ENCODE measurements around the gene DNAI2.
"Not testable (repeated sequence)": the region's sequence is repeated elsewhere in the genome, so short reads cannot be mapped to it uniquely, and the experiment has no call there.

The DNAI2 gene

DNA sequence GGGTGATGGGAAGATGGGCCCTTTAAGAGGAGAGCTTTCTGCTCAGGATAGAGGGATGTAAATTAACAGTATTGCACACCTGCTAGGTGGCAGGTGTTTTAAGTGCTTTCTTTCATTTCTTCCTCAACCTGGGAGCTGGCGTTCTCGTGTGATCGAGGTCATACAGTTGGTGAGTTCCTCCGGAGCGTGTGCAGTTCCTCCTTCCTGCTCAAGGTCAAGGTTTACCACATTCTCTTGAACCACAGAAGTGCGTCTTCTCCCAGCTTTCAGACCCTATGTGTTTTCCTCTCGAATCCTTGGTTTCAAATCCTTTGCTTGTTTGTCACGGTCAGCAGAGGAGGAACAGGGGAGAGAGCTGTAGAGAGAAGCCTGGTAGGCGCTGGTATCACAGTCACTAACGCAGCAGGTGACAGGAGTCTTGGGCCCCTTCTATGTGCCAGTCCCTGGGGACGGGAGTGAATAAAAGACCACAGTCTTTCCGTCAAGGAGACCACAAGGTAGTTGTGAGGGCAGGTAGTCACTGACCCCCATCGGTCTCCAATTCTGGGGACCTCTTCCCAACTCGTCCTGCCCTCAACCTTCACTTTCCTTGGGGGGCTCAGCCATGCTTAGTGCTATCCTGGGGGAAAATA, 791 bp downstream of the DNAI2 start:
- no peak for DNase-seq (ENCODE audit: low read depth, low spot score)

DNA sequence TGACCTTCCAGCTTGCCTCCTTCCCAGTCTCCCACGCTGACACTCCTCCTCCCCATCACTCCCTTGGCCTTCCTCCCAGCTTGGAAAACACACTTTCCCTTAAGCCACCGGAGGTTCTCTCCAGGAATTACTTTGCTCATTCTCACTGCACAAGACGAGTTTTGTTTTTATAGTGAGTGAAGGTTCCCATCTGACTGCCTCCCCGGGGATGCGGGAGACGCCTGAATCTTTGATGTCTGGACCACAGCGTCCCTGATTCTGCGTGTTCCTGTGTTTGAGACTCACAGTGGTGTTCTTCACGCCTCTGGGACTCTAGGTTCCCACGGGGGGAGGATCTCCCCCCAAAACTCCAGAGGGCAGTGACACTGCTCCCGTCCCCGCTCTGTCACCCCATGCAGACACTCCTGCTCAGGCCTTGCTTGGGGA, 2.0 kb downstream of the DNAI2 start:
- no peak for DNase-seq (ENCODE audit: low read depth, low spot score)

DNA sequence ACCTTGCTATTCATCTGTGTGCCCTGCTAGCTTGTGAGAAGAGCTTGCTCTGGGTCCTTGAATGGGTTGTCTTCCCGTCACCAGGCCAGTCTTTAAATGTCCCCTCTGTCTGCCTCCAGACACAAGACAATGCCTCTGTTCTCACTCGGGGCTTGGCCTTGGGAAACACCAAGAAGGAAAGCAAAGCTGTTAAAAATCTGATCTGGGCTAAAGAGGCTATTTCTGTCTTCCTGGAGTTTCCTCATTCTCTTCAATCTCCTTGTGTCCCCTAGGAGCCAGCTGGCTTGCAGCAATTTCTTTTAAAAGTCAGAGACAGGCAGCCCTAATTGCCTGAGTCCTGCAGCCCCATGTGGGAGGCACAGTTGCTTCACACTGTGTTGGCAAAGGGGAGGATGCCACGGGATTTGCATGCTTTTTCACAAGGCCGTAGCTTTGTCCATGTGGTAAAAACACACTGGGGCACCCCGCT, 2.5 kb downstream of the DNAI2 start:
- DNase-seq (ENCODE audit: low read depth, low spot score) = no peak

DNA sequence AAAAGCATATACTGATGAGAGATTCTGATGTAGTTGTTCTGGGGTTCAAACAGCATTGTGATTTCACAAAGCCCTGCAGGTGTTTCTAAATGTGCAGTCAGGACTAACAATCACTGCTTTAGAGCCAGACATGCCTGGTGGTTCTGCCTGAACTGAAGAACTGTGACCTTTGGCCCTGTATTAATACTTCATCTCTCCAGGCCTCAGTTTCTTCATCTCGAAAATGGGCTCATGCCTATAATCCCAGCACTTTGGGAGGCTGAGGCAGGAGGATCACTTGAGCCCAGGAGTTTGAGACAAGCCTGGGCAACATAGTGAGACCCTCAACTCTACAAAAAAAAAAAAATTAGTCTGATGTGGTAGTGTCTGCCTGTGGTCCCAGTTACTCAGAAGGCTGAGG, 3.9 kb downstream of the DNAI2 start:
- DNase-seq (ENCODE audit: low read depth, low spot score) = no peak

DNA sequence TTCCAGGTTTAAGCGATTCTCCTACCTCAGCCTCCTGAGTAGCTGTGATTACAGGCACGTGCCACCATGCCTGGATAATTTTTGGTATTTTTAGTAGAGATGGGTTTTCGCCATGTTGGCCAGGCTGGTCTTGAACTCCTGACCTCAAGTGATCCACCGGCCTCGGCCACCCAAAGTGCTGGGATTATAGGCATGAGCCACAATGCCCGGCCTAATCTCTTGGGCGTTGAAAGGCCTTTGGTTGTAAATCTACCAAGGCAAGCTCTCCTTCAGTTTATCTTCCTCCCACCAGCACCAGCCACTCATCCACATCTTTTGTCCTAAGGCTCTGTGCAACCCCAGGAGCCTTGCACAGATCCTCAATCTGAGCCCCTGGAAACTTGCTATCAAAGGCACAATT, 5.6 kb downstream of the DNAI2 start:
- not testable (repeated sequence) for DNase-seq (ENCODE audit: low read depth, low spot score)

DNA sequence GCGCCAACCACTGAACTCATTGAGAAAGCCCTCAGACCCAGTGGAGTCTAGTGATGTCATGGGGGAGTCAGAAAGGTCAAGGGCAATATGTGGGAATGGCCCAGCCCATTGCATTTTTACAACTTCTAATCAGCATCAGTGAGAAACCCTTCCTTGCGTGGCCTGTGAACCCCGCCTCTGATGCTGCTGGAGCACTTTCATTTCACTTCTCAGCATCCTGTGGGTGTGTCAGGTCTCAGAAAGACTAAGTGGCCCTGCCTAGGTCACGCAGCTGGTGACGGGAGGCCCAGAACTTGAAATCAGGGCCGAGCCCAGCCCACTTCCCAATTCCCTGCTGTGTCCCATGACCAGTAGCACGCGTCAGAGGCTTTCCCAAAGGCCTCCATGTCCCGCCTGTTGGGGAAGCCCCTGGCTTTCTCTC, 6.1 kb downstream of the DNAI2 start:
- DNase-seq (ENCODE audit: low read depth, low spot score) = no peak

DNA sequence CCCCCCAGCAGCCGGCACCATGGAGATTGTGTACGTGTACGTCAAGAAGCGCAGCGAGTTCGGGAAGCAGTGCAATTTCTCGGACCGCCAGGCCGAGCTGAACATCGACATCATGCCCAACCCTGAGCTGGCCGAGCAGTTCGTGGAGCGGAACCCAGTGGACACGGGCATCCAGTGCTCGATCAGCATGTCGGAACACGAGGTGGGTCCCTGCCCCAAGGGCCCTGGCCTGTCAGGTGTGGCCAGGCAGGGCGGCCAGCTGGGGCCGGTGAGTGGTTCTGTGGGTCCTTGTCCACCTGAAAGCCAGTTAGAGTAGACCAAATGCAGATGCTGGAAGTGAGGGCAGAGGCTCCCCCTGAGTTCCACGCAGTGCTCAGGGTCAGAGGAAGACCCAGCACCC, 7.8 kb downstream of the DNAI2 start:
- no peak for DNase-seq (ENCODE audit: low read depth, low spot score)

DNA sequence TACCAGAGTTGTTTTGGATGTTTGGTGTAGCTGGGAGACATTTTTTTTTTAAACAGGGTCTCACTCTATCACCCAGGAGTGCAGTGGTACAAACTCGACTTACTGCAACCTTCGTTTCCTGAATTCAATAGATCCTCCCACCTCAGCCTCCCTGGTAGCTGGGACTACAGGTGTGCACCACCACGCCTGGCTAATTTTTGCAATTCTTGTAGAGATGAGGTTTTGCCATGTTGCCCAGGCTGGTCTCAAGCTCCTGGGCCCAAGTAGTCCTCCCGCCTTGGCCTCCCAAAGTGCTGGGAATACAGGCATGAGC, 8.2 kb downstream of the DNAI2 start:
- DNase-seq (ENCODE audit: low read depth, low spot score) = not testable (repeated sequence)

DNA sequence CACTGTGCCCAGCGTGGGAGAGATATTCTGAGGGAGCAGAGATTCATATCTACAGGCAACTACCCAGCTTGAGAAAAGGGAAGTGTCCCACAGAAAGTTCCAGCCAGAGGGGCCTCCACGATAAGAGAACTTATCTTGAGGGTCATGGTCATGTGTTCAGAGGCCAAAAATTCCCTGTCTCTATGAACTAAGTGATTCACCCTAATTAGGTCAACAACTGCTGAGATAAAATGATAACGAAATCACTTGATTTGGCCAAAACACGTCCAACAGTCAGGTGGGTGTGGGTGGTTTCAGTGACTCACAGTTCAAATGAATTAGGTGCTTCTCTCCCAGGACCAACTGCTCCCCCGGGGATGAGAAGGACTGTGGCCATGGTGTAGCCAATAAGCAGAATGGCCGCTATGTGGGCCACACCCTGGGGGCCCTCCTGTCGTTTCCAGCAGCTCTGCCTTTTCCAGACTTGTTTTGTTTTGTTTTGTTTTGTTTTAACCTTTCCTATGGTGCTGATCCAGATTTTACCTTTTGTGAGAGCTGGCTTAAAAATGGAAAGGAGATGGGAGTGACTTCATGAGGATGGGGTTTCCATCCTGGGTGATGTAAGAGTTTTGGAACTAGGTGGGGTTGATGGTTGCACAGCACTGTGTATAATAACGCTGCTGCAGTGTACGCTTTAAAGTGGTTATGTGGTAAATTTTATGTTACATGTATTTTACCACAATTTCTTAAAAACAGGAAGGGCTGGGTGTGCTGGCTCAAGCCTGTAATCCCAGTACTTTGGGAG, 8.7 kb downstream of the DNAI2 start:
- no peak for DNase-seq (ENCODE audit: low read depth, low spot score)

DNA sequence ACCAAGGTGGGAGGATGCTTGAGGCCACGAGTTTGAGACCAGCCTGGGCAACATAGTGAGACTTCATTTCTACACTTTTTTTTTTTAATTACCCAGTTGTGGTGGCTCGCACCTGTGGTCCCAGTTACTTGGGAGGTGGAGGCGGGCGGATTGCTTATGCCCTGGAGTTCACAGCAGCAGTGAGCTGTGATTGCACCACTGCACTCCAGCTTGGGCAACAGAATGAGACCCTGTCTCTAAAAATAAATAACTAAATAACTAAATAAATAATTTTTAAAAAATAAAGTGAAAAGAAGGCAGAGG, 9.3 kb downstream of the DNAI2 start:
- no peak for DNase-seq (ENCODE audit: low read depth, low spot score)

DNA sequence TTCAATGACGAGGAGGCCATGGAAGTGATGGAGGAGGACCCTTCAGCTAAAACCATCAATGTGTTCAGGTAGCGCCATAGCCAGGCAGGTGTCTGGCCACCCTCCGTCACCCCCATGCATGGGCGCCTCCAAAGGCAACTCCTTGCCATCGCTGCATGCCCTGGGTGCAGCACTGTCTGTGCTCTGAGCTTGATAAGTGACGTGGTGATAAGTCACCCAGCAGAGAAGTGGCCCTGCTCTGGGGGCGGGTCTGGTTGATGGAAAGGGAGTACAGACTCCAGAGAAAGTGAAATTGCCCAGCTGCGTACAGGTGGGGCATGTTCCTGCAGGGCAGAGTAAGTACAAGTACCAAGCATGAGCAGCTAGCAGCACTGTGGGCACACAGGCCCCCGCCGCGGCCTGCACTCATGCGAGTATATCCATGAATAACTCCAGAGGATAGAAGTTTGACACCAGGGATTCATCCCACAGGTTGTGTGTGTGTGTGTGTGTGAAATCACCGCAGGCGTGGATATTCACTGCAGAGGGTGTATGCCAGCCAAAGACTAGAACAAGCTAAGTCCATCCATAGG, 13.1 kb downstream of the DNAI2 start:
- DNase-seq (ENCODE audit: low read depth, low spot score) = no peak

DNA sequence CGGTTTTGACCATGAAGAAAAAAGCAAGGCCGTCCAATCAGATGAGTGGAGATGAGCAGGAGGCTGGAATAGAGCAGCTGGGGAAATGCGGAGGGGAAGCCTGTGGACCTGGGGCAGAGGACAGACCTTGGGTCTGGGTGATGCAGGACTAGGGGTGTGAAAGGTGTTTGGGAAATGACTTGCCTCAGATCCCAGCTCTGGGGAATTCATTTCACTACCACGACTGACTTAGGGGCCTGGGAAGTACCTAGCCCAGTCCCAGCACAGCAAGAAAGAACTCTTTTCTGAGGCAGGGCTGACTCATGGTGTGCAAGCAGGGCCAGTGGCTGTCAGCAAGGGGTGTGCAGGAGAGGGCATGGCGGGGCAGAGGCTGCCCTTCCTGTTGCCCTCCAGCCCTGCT, 14.8 kb downstream of the DNAI2 start:
- DNase-seq (ENCODE audit: low read depth, low spot score) = no peak

DNA sequence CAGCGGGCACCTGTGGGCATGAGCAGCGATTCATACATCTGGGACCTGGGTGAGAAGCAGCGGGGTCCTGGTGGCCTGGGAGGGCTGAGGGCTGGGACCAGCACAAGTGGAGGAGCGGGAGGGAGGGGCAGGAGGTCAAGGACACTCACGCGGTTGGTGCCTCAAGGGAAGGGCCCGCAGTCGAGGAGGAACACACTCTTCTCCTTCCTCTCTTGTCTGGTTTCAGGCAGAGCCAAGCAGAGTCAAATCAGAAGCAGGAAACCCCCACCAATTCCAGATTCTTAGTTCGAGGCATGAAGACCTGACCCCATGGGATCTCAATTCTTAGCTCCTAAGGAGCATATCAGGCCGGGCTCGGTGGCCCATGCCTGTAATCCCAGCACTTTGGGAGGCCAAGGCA, 15.7 kb downstream of the DNAI2 start:
- DNase-seq (ENCODE audit: low read depth, low spot score) = no peak

DNA sequence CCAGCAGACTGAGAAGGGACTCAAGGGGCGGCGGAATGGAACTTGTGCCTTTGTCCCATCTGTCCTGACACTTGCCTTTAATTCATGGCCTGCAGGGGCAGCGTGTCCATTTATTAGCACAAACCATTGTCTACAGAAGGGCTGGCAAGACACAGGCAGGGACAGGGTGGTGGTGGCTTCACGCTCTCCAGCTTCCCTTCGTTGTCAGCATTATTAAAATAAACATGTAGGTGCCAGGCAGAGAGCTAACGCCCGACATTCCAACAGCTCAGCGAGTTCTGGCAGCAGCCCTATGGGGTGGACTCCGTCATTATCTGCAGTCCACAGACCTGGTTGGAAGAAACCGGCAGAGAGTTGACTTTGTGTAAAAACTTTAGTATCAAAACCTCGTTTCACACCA, 16.3 kb downstream of the DNAI2 start:
- DNase-seq (ENCODE audit: low read depth, low spot score) = no peak

DNA sequence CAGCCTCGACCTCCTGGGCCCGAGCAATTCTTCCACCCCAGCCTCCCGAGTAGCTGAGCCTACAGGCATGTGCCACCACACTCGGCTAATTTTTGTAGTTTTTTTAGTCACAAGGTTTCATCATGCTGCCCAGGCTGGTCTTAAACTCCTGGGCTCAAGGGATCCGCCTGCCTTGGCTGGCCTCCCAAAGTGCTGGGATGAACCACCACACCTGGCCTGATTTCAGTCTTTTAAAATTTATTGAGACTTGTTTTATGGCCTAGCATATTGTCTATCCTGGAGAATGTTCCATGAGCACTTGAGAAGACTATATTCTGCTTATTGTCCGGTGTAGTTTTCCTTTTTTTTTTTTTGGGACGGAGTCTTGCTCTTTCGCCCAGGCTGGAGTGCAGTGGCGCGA, 18.5 kb downstream of the DNAI2 start:
- no peak for DNase-seq (ENCODE audit: low read depth, low spot score)

DNA sequence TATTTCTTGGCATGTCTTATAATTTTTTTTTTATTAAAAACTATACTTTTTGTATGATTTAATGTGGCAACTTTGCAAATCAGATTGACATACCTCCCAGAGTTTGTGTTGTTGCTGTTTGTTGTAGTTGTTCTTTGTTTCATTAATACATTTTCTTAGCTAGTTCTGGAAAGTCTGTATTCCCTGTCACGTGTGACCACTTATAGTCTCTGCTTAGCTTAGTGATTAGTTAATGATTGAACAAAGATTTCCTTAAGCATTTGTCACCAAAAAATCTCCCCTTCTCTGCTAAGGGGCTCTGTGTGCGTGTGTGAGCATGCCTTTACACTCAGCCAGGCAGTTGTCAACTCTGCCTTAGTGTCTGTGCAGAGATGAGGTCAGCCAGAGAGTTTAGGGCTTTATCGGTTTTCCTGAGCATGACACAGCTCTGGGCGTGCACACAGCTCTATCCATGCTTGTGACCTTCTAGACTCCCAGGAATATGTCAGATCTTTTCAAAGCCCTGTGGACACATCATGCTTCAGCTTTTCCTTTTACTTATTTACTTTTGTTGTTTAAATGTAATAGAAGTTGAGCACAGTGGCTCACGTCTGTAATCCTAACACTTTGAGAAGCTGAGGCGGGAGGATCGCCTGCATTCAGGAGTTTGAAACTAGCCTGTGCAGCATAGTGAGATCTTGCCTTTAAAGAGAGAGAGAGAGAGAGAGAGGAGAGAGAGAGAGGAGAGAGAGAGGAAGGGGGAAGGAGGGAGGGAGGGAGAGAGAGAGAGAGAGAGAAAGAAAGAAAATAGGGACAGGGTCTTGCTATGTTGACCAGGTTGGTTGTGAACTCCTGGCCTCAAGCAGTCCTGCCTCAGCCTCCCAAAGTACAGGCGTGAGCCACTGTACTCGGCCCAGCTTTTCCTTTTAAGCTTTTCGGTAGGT, 21.9 kb downstream of the DNAI2 start:
- no peak for DNase-seq (ENCODE audit: low read depth, low spot score)

DNA sequence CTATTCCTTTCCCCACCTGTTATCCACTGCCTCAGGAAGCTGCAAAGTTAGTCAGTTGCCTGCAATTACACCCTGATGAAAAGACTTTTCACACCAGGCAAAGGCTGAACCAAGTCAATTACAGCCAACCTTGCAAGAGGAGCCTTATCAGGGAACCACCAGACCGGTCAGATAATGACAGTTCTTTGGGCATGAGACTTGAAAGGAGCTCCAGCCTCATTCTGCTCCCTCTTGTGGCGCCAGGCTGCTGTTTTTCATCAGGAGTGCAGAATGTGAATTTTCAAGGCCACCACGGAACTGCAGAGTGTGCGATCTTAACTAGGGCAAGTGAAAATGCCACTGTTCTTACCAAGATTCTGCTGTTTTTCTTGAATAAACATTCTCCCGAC, 22.5 kb downstream of the DNAI2 start:
- DNase-seq (ENCODE audit: low read depth, low spot score) = no peak

DNA sequence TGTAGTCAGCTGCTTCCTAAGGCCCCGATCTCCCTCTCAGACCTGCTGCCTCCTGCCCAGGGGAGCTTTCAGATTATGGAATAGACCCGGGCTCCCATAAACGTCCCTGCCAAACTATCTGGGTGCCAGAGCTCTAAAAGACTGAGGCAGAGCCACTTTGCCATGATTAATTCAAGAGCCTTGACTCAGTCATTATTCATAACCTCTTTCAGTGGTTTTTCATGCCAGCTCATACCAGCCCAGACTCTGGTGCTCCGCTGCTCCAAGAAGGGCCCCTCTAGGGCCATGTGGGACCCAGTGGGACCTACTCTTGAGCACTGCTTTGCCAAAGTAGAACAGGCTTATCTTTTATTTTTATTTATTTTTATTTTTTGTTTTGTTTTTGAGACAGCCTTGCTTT, 23.9 kb downstream of the DNAI2 start:
- DNase-seq (ENCODE audit: low read depth, low spot score) = no peak

DNA sequence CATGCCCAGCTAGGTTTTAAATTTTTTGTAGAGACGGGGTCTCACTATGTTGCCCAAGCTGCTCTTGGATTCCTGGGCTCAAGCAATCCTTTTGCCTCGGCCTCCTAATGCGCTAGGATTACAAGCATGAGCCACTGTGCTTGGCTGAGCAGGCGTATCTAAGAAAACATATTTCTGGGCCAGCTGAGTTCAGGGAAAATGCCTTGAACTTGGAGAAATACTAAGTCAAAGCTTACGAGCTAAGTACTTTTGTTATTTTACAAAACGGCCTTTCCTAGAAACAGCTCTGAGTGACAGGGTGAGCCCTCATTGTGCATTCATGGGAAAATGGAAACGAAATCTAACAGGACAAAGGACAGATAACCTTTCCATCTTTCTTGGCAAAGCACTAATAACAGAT, 24.7 kb downstream of the DNAI2 start:
- DNase-seq (ENCODE audit: low read depth, low spot score) = no peak

DNA sequence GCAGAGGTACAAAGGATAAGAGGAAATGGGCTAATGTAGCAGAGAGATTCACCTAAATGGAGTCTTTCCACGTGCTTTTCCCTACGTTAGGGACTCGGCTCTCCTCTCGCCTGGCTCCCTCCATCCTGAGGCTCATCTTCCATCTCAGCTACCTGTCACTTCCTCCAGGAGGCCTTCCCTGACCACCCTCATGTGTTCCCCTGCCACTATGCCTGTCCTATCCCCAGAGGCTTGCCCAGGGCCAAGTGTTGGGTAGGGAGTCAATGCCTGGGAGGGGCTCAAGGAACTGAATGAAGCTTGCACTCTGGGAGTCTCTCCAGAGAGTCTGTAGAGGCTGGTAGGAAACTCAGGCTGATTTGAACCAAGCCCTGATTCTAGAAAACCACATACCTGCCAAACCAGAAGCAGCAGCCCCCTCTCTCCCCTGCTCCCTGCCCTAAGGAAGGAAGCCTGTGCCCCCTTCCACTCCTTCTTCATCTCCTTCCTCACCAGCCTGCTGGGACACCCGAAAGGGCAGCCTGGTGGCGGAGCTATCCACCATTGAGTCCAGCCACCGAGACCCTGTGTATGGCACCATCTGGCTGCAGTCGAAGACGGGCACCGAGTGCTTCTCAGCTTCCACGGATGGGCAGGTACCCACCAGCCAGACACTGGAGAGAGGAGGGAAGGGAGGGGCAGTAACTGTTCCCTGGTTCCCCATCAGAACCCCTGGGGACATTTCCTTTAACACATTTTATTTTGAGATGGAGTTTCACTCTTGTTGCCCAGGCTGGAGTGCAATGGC, 25.4 kb downstream of the DNAI2 start:
- no peak for DNase-seq (ENCODE audit: low read depth, low spot score)

DNA sequence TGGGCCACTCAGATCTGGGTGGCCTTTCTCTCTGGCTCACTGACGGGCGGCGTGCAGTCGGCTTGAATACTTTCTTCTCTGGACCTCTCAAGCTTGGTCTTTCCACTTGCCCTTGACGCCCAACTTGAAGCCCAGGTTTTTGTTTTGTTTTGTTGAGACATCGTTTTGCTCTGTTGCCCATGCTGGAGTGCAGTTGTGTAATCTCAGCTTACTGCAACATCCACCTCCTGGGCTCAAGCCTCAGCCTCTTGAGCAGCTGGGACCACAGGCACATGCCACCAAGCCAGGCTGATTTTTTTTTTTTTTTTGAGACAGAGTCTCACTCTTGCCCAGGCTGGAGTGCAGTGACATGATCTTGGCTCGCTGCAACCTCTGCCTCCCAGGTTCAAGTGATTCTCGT, 29.3 kb downstream of the DNAI2 start:
- no peak for DNase-seq (ENCODE audit: low read depth, low spot score)

DNA sequence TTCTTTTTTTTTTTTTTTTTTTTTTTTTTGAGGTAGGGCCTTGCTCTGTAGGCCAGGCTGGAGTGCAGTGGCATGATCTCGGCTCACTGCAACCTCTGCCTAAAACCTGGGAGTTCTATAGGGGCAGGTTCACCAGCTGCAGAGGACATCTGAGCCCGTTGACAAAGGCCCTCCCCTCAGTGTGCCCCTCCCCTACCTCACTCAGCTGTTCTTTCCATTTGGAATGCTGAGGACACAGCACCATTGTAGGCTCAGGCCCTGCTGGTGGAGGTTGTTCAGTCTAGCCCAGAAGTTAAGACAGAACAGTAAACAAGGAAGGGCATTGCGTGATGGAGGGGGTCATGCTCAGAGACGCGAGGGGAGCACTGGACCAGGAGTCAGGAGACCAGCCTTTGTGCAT, 30.1 kb downstream of the DNAI2 start:
- no peak for DNase-seq (ENCODE audit: low read depth, low spot score)

Measured in brain pericyte (primary cell).